Fibroblast of lung (primary cell): ENCODE measurements around the gene COLEC11. TPM values are rescaled to one million over a fixed set of nuclear protein-coding genes. Genes with fewer than 3 reads are reported as not detected.

Experiments
- DNase-seq, 2 donors: peaks; one replicate each; pipeline versions ENCODE4 v3.0.0 to v3.0.0-alpha.2; 2010; ENCODE audit warnings: low read depth in 2 of 2
- H2AFZ ChIP-seq: 2 replicates; pipeline ENCODE4 v1.5.1; 2012; ENCODE audit warnings: low read length, control low read depth, inconsistent platforms
- H3K27ac ChIP-seq: 2 replicates; pipeline ENCODE4 v1.5.1; 2011; ENCODE audit warnings: low read length, control low read depth; ENCODE audit not compliant: insufficient read depth
- H3K27me3 ChIP-seq: 2 replicates; pipeline ENCODE4 v1.5.1; 2011; ENCODE audit warnings: mild to moderate bottlenecking, low read length; ENCODE audit not compliant: control insufficient read depth, insufficient read depth
- H3K36me3 ChIP-seq: 2 replicates; pipeline ENCODE4 v1.5.1; 2011; ENCODE audit warnings: low read length; ENCODE audit not compliant: control insufficient read depth, insufficient read depth
- H3K4me1 ChIP-seq: 2 replicates; pipeline ENCODE4 v1.5.1; 2011; ENCODE audit warnings: low read length; ENCODE audit not compliant: control insufficient read depth, insufficient read depth; ENCODE audit errors: extremely low read depth
- H3K4me2 ChIP-seq: 2 replicates; pipeline ENCODE4 v1.5.1; 2011; ENCODE audit warnings: low read length, control low read depth; ENCODE audit not compliant: insufficient read depth; ENCODE audit errors: extremely low read depth
- H3K4me3 ChIP-seq, 4 experiments: fragments of 200-600 bp in 1 of 4; sonication (generic) in 1 of 4; replicated peaks in 1 of 4; 2 replicates each; pipeline ENCODE4 v1.5.1; 2011 to 2016; ENCODE audit warnings: low read length in 4 of 4, low read depth in 3 of 4, mild to moderate bottlenecking in 3 of 4, control low read depth in 2 of 4, inconsistent platforms in 1 of 4, mixed read lengths in 1 of 4; ENCODE audit not compliant: insufficient read depth in 1 of 4; ENCODE audit errors: control extremely low read depth in 1 of 4
- H3K79me2 ChIP-seq: 2 replicates; pipeline ENCODE4 v1.5.1; 2012; ENCODE audit warnings: mild to moderate bottlenecking, low read length, inconsistent platforms; ENCODE audit not compliant: control insufficient read depth, insufficient read depth
- H3K9ac ChIP-seq: 2 replicates; pipeline ENCODE4 v1.5.1; 2011; ENCODE audit warnings: mild to moderate bottlenecking, low read length, control low read depth; ENCODE audit not compliant: insufficient read depth
- H3K9me3 ChIP-seq: 2 replicates; pipeline ENCODE4 v1.5.1; 2012; ENCODE audit warnings: low read depth, low read length; ENCODE audit not compliant: control insufficient read depth, insufficient read depth
- H4K20me1 ChIP-seq: 2 replicates; pipeline ENCODE4 v1.5.1; 2011; ENCODE audit warnings: low read length; ENCODE audit not compliant: control insufficient read depth, insufficient read depth; ENCODE audit errors: extremely low read depth
- EZH2 ChIP-seq: IDR thresholded peaks from 2 replicates; pipeline ENCODE4 v1.5.1; 2012; ENCODE audit warnings: low read length, control low read depth, mild to moderate bottlenecking; ENCODE audit errors: missing control alignments
- polyA plus RNA-seq, 2 donors: library from polyadenylated mRNA; depleted of rRNA in 1 of 2; stranded (reverse) in 1 of 2; unstranded in 1 of 2; fragments of >200 nt; gene quantifications; 2 replicates each; pipeline ENCODE4 v1.2.1, GENCODE V29; 2011 to 2012; ENCODE audit warnings: missing spikeins in 1 of 2
- total RNA-seq: library from RNA; depleted of rRNA; stranded (reverse); fragments of >200 nt; gene quantifications from 2 replicates; pipeline ENCODE4 v1.2.1, GENCODE V29; 2014
- TF ChIP-seq, protein P1 (sequence below), 2 donors: IDR thresholded peaks in 1 of 2; conservative IDR thresholded peaks in 1 of 2; 1 replicate in 1 of 2; 2 replicates in 1 of 2; pipeline ENCODE4 v1.5.1; 2011 to 2012; ENCODE audit warnings: low read length in 2 of 2, control low read depth in 1 of 2, inconsistent platforms in 1 of 2, low read depth in 1 of 2, mild to moderate bottlenecking in 1 of 2

COLEC11 gene
- total and polyA plus RNA-seq, 2 donors (not counting 1 experiment from before 2014, with no cell fraction given), result 0.30 to 0.83 TPM

GRCh38 chr2:3672861-3673678 lies 78.2 kb downstream of the COLEC11 start:
- H3K27ac ChIP-seq, result no peak overlapping the region
- TF ChIP-seq EZH2, result no peak
- H3K27me3 ChIP-seq, result no peaks in the 10 kb centered on the region
- no peaks in the 10 kb centered on the region for H3K79me2 ChIP-seq
- no peaks in the 10 kb centered on the region for H3K36me3 ChIP-seq
- DNase-seq, result no peak
- no peak overlapping the region for H3K9ac ChIP-seq
- H3K4me3 ChIP-seq, result no peak overlapping the region
- H3K9me3 ChIP-seq, result no peaks in the 10 kb centered on the region
- no peaks in the 10 kb centered on the region for H3K4me1 ChIP-seq
- H2AFZ ChIP-seq, result no peak overlapping the region
- no peaks in the 10 kb centered on the region for H4K20me1 ChIP-seq
- no peak overlapping the region for H3K4me2 ChIP-seq

DNA sequence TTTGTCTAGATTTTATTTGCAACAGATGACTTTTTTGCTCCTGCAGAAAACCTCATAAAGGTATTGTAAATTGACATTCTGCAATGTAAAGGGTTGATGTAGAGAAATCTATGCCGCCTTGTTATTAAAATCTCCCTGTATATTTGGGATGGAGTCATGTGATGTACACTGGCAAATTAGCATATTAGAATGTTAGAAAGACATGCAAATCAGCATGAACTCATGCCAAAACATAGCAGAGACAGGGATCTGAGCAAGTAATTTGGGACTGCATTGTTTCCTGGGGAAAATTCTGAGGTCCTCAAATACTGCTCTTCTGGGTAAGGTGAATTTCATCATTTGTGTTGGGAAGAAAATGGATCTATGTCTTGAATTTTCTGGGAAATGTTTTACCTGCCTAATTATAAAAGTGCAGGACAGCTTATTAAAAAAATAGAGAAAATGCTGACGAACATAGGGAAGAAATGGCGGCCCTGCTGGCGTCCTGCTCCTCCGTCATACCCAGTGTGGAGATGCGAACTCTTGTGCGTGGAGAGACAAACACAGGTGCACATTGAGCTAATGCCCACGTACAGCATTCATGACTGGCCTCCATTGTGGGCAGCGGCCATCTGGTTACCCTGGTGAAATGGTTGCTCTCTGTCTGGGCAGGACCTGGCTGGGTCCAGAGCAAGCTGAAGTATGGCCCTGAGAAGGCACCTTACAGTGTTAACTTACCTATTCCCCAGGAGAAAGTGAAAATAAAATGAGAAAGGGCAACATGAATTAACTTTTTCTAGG lies 79.3 kb downstream of the COLEC11 start:
- TF ChIP-seq, protein P1, sequence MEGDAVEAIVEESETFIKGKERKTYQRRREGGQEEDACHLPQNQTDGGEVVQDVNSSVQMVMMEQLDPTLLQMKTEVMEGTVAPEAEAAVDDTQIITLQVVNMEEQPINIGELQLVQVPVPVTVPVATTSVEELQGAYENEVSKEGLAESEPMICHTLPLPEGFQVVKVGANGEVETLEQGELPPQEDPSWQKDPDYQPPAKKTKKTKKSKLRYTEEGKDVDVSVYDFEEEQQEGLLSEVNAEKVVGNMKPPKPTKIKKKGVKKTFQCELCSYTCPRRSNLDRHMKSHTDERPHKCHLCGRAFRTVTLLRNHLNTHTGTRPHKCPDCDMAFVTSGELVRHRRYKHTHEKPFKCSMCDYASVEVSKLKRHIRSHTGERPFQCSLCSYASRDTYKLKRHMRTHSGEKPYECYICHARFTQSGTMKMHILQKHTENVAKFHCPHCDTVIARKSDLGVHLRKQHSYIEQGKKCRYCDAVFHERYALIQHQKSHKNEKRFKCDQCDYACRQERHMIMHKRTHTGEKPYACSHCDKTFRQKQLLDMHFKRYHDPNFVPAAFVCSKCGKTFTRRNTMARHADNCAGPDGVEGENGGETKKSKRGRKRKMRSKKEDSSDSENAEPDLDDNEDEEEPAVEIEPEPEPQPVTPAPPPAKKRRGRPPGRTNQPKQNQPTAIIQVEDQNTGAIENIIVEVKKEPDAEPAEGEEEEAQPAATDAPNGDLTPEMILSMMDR (conservative IDR thresholded peaks at IDR 0.05 in 1 of 2, IDR thresholded peaks at IDR 0.05 in 1 of 2; ENCODE audit: low read depth in 1 of 2, low read length in 2 of 2), result no peak
- no peak for TF ChIP-seq EZH2
- Histone ChIP-seq H4K20me1 (no peaks in the 10 kb centered on the region), H3K4me3 (no peak overlapping the region), H3K36me3 (no peaks in the 10 kb centered on the region), H3K4me2 (no peak overlapping the region), H3K9me3 (no peaks in the 10 kb centered on the region), H3K4me1 (no peaks in the 10 kb centered on the region), H3K27me3 (no peaks in the 10 kb centered on the region), H3K27ac (no peak overlapping the region), H2AFZ (no peak overlapping the region), H3K79me2 (no peaks in the 10 kb centered on the region), H3K9ac (no peak overlapping the region)
- no peak for DNase-seq

GRCh38 chr2:3675687-3676086 lies 80.8 kb downstream of the COLEC11 start:
- TF ChIP-seq, protein P1 (conservative IDR thresholded peaks at IDR 0.05 in 1 of 2, IDR thresholded peaks at IDR 0.05 in 1 of 2; ENCODE audit: low read depth in 1 of 2, low read length in 2 of 2), result no peak
- no peak for TF ChIP-seq EZH2
- no peak overlapping the region for H3K4me3 ChIP-seq
- DNase-seq, result no peak
- no peaks in the 10 kb centered on the region for H4K20me1 ChIP-seq
- no peak overlapping the region for H3K9ac ChIP-seq
- H3K9me3 ChIP-seq, result no peaks in the 10 kb centered on the region
- H3K4me1 ChIP-seq, result no peaks in the 10 kb centered on the region
- H3K27me3 ChIP-seq, result no peaks in the 10 kb centered on the region
- no peak overlapping the region for H3K4me2 ChIP-seq
- H3K79me2 ChIP-seq, result no peaks in the 10 kb centered on the region
- H3K27ac ChIP-seq, result no peak overlapping the region
- H2AFZ ChIP-seq, result no peak overlapping the region
- H3K36me3 ChIP-seq, result no peaks in the 10 kb centered on the region
